HG03108 (cell line): ENCODE measurements around the gene PDE7B.

Source experiments
- ATAC-seq: cut with Tn5 transposase; IDR thresholded peaks from one replicate; pipeline ENCODE4 v1.9.1; 2021; ENCODE audit warnings: moderate library complexity; ENCODE audit not compliant: unreplicated experiment

The PDE7B gene

DNA sequence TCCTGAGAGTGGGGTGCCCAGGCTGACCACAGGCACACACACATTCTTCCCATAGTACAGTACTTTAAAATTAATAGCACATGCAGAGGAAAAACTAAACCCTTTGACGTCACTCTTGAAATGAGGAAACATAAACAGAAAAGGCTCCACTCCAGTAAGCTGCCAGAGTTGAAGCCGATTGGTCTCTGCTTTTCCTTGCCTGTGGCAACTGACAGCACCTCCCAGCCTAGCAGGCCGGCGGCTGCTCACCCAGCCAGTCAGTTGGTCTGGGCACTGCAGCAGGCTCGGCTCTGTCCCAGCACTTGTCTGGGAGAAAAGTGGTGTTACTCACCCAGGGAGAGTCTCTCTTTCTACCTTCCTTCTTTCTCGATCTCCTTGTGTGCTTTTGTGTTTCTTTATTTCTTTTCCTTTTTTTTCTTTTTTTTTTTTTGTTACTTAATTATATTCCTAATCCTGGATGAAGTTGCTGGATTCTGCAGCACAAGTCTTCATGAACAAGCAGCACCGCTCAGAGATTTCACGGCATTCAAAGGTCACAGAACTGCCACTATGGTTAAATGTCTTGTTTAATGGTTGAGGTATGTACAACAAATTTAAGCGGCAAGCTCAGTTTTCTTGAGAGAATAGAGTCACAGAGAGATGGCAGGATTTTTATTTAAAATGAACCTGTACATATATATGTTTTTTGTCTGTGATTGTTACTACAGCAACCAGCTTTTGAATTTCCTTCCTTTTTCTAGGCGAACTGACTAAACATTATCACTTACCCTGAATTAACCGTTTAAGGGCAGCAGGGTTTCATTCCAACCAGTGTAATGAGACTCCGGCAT, at the start of gene PDE7B:
PDE7B (plus strand) TSS at position 260 of the 830 bp plus-strand sequence.
- peak; percentile 93 for ATAC-seq

DNA sequence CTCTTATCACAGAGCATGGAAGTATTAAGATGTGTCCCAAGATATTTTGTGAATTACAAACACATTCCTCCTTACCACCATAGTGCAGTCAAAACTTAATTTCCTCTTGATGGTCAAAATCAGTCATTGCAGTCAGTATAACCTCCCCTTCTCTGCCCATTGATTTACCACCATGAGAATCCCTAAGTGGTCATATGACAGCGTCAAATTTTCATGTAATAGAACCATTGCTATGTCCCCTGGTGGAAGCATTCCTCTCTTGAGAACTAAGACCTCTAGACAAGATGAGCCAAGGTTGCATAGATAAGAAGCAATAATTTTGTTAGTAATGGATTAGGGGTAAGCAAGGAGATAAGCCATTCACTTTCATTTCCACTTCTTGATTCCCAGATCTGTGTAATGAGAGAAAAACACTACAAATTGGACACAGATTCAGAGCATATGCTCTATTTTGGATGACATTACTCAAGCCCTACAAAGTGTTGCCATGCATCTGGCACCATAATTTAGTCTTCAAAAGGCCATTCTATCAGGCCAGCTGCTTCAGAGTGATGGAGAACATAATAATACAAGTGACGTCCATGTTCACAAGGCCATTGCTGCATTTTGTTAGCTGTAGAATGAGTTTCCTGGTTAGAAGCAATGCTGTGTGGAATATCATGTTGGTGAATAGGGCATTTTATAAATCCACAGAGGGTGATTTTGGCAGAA, 49.6 kb upstream of the PDE7B start:
- no peak for ATAC-seq

DNA sequence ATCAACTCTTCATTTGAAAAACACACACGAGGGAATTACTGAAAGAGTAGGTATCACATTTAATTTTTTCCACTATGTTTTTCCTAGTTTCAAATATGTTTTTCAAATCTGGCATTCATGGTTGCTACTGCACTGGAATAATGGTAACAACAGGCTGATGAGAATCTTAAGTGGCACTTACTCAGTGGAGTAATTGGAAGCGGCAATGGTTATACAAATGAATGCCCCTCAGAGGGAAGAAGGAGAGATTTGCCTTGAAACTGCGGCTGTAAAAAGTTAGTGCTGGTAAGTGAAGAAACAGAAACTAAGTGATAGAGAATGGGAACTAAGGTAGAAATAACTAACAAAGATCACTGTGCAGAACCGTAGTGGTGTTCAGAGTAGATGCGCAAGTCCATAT, 41.0 kb upstream of the PDE7B start:
- no peak for ATAC-seq

DNA sequence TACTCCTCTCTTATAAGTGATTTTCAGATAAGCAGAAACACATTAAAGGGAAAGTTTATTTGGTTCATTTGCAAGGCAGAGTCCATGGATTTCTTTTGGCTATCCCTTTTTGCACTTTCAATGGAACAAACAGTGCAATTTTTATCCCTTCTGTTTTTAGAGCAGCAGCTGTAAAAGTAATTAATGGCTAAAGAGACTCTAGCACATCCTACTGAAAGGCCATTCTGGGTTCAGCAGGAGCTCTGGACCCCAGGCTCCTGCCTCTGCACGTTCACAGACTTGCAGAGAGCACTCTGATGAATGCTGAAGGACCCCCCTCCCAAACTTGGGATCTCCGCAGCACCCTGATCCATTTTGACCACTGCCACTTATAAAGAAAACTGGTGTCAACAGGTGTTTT, 40.3 kb upstream of the PDE7B start:
- ATAC-seq = no peak

DNA sequence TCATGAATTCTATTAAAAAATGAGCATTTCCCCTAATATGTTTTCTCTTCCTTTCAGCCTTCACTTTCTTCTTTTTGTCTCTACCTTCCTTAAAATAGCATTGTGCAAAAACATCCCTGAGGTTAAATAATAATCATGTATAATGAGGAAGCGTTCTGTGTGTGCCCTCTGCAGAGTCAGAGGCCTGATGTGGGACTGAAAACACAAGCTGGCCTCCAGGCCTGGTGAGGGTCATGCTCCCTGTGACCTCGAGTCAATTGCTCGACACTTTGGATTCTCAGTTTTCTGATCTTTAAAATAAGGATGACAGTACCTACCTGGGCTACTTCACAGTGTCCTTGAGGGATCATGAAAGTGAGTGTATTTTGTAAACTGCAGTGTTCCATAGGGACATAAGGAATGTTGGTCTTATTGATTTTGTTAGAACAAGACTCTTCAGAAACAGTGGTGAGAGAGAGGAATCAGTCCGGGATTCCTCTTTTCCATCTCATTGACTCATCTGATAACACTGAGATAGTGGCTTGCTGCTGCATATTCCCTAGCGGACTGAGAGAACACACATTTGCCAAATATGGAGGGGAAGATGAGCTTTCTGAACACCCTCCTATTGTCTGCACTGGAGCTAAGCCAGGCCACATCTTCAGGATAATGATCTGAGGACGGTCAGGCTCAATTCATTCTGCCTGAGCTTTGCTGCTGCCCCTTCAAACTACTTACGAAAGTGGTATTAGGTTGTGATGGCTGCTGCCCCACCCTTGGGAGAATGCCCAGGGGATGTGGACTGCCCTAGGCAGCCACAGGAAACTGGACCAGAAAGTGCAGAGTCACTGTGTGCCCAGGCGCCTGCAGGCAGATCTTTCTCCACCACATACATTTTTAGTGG, 39.6 kb upstream of the PDE7B start:
- no peak for ATAC-seq

DNA sequence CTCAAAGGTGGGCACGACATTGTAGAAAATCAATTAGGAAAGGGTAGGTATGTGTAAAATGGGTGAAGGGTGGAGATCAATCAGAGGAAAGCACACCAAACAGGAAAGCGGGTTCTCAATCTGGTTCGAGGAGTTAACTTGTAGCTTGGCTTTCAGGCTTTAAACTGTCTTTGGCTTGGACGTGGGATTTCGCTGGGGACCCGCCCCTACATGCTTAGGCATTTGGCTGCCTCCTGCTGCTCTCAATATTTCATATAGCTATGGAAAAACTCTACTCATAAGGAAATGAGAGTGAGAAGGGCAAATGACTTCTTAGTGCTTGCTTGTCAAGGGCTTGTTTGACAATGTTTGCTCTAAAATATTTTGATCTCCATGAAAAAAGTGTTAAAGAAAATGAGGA, 38.1 kb upstream of the PDE7B start:
- no peak for ATAC-seq

DNA sequence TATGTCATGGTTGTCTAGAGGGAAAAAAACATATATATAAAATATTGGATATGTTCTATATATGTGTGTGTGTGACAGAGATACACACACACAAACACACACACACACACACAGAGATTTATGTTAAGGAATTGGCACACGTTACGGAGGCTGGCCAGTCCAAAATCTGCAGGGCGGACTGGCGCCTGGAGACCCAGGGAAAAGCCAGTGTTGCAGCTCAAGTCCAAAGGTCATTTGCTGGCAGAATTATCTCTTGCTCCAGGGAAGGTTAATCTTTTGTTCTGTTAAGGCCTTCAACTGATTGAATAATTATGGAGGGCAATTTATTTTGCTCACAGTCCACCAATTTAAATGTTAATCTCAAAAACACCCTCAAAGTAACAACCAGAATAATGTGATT, 37.5 kb upstream of the PDE7B start:
- no peak for ATAC-seq

DNA sequence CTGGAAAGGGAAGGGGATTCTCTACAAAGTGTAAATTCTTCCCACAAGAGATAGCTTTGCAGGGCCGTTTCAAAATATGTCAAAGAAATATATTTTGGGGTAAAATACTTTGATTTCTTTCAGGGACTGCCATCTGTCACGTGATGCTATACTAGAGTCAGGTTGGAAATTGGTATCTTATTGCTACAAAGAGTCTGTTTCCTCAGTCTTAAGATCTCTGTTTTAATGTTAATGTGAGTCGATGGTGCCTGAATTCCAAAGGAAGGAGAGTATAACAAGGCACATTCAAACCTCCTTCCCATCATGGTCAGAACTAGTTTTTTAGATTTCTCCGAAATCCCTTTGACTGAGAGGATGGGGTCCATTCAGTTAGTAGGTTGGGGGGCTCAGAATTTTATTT, 36.3 kb upstream of the PDE7B start:
- ATAC-seq = no peak

DNA sequence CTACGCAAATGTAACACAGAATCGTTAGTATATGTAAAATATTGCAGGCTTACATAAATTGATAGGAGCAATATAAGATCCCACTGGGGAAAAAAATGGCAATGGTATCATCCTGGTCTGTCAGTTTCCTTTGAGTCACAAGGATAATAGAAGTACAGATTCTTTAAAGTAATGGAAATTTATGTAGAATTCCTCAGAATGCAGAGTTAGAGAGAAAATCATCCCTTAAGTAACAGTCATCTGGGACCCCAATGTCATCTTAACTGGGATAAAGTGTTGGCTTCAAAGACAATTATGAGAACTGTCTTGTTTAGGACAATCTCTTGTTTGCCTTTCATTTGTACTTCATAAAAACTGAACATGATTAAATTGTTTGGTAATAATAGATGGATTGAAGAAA, 34.5 kb upstream of the PDE7B start:
- no peak for ATAC-seq

DNA sequence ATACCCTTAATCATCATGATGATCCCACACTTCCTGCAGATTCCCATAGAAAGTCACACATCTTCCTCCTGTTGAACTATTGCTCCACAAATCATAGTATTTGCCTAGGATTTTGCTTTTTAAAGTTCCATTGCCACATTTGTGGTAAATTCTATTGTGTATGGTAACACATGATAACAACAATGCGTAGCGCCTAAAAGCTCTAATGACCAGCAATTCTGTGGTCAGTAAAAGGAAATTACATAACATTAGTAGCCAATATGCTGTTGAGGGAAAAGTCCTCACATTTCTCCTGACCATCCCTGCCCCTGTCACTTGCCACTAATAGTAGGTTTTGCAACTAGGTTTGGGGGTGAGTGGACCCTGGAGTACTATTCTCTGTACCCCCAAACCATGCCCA, 31.8 kb upstream of the PDE7B start:
- no peak for ATAC-seq

DNA sequence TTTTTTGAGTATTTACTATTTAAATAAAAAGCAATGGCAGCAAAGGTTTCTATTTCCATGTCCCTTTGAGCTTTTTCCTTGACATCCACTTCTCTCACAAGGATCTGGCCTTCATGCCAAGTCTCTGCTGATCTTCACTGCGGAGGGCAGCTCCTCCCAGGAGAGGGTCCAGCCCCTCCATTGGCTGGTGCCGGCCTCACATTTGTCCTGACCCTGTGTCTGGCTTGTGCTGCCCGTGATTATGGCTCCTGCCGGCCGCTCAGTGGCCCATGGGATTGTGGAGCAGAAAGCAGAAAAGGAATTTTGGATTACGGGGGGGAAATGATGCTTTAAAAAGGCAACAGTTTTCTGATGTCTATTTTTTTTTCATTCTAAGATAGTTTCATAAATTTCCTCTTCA, 31.2 kb upstream of the PDE7B start:
- ATAC-seq = no peak

DNA sequence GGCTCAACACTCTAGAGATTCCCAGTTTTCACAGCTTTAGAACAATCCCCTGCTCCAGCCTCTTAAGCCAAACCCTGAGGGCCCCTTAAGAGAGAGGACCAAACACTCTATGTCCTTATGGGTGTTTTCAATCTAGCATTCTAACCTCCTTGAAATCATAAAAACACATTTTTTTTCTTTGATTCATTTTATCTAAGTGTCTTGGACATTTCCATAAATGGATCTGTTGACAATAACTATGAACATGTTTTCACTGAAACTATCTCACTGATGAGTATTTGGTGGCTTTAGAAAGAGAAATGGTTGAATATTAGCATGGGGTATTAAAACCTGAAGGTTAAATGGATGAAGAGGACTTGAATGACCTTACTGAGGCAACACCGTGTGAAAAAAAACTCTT, 27.6 kb upstream of the PDE7B start:
- ATAC-seq = no peak

DNA sequence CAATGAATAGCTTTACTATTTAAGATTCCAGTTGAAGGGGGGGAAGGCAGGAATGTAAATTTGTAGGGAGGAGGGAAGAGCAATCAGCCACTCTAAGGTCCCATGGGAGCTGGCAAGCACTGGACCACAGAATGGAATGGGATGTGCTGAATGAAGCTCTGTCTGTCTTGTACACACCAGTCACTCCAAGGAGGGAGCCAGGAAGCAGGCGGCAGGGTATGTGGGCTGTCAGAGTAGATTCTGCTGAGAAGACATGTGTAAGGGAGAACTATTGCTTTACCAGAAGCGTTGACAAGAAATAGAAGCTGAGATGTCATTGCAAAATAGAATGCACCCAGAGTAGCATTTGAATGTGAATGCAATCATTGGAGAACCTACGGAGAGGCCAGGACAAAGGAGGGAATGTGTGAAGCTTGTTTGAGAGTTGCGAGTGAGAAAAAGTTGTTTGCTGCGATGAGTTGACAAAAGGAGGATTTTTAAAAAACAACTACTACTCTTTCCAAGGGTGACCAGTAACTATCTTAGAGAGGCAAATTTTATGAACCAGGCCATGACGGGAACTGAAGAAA, 25.2 kb upstream of the PDE7B start:
- ATAC-seq = no peak

DNA sequence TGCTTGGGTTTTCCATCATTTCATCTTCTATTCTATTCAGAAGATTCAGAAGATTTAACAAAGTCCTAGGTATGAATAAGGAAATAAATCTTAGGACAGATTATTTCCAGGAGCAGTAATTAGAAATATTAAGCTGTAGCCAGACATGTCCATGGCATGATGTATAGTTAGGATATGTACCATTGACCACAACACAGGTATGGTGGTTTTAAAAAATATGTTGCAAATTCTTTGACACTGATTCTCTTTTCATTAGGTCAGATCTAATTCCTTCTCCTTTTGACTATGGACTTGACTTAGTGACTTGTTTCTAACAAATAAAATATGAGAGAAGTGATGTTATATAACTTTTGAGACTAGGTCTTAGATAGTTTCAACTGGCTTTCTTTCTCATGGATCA, 23.5 kb upstream of the PDE7B start:
- ATAC-seq = no peak

DNA sequence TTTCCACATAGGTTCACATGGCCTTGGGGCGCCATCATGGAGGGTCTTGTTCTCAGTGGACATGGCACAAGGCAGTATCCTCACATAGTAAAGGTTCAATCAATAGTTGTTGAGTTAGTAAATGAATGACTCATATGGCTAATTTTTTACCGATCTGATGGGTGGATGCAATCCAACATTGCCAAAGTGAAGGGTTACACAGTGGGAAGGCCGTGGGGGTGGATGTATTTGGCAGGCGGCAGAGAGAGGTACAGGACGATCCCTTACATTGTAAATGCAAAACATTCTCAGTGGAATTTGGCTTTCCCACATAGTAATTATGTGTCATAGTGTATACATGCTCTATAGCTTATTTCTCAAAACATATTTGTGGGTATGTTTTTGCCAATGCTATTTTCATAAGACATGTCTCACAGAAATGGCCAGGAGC, 21.0 kb upstream of the PDE7B start:
- ATAC-seq = no peak

DNA sequence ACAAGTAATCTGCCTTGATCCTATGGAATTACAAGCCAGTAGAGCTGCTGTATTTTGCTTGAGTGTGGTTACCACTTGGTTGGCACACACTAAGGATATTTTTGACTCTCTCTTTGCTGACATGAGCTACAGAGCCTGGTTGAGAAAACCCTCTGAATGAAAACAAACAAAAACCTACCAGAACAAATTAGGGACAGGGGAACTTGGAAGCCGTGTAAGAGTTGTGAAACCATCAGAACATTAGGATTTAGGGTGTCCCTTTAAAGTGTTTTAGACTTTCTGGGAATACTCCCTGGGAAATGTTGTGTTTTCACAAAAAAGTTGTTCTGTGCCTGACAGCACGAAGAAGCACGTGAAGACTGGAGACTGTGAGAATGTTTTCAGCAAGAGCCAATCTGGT, 20.5 kb upstream of the PDE7B start:
- ATAC-seq = no peak

DNA sequence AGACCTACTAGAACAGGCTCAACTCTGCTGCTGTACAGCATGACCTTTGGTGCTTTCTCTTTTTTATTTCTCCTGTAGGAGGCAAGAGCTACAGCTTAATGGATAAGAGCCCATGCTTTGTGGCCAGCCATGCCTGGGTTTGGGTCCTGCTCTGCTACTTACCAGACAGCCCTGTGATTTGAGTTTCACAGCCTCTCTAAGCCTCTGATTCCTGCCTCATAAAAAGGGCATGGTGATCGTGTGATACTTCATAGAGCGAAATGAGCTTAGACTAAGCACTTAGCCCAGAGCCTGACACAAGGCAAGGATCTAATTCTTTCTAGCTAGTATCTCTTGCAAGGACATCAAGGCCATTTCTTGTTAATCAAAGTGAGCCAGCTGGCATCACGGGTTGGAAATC, 19.3 kb upstream of the PDE7B start:
- no peak for ATAC-seq

DNA sequence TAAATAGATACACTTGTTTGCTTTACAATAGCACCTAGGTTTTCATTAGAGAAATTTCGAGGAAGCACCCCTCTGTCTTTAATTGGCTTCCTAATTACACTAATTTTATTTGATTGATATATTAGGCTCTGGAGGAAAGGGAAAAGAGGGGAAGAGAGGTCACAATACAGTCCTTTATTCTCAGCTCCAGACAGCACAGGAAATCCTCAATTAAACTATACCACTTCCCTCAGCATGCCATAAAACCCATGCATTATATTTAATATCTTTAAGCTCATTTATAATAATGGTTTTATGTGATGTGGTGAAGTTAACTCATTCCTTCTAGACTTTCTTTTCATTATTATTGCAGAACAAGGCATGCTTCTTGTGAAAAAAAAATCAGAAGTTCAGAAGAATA, 17.7 kb upstream of the PDE7B start:
- ATAC-seq = no peak

DNA sequence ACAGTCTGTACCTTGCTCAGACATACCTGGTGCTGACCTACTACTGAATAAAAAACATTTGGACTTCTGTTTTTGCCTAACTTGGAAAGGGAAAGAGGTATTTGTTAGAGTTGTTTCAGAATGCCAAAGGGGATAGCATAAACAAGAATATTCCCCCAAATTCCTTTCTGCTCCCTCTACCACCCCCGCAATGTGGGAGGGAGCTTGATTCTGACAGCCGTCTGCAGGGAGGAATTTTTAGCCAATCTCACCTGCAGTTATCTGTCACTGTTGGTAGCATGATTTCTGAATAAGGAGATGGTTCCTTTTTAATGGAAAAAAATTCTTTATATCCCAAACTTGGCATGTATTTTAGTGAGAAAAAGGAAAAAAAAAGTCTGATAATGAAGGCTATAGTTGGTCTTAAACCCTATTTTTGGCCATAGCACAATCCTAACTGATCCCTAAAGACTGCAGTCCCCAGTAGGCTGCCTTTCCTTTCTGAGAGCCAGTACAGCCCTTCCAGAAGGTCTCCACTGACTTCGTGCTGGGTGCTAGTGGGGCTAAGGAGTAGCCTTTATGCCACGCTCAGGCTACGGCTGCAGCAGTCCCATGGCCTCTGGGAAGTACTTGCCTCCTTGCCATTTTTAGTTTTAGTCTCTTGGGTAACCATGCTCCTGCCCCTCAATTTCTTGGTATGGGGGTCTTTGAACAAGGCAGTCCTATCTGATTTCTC, 13.6 kb upstream of the PDE7B start:
- ATAC-seq = no peak

DNA sequence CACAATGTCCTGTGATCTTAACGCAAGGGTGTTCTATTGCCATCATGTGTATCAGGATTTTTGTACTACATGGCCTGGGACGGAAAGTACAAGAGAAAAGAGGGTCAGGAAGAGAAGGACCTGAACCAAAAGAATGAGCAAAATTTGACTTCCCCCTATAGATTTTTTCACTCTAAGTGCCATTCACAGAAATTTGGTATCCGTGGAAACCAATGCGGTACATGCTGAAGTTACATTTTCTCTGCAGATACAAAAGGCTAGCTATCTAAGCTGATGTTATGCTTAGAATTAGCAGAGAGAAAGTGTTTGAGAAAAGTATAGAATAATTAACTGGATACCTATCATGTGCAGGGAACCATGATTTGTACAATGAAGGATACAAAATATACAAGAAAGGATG, 12.4 kb upstream of the PDE7B start:
- no peak for ATAC-seq
